CD8-positive, alpha-beta memory T cell (primary cell): ENCODE data around the gene RITA1. TPM values are rescaled to one million over a fixed set of nuclear protein-coding genes. Genes with fewer than 3 reads are reported as not detected.
A peak's percentile ranks its signal among the peaks of the same experiment; 100 is the strongest.

Source experiments
- CTCF ChIA-PET: fragments of 350-600 bp; sonication (Branson Sonifier 250); formaldehyde crosslinking; loops from one replicate; lab custom pipeline; 2021; ENCODE audit warnings: antibody characterized with exemption; lab: Charles Lee
- POLR2A ChIA-PET: fragments of 350-600 bp; sonication (Branson Sonifier 250); formaldehyde crosslinking; loops from one replicate; lab custom pipeline; 2021; ENCODE audit warnings: antibody characterized with exemption; lab: Charles Lee
- DNase-seq, 5 donors: peaks; one replicate each; pipeline versions ENCODE4 v3.0.0 to v3.0.0-alpha.2; 2020 to 2022; ENCODE audit warnings: mixed read lengths in 1 of 5
- H3K27ac ChIP-seq: one replicate; pipeline ENCODE4 v1.7.0; 2013; ENCODE audit warnings: low read depth, mild to moderate bottlenecking, low read length, moderate library complexity
- H3K27me3 ChIP-seq: 2 replicates; pipeline ENCODE4 v1.7.0; 2013; ENCODE audit warnings: low read length, mild to moderate bottlenecking; ENCODE audit not compliant: insufficient read depth, poor library complexity, severe bottlenecking
- H3K36me3 ChIP-seq: 2 replicates; pipeline ENCODE4 v1.7.0; 2013; ENCODE audit warnings: mild to moderate bottlenecking, low read length, moderate library complexity; ENCODE audit not compliant: insufficient read depth
- H3K4me1 ChIP-seq: 2 replicates; pipeline ENCODE4 v1.7.0; 2013; ENCODE audit warnings: mild to moderate bottlenecking, low read length, moderate library complexity; ENCODE audit not compliant: insufficient read depth
- H3K4me3 ChIP-seq: 2 replicates; pipeline ENCODE4 v1.7.0; 2013; ENCODE audit warnings: mild to moderate bottlenecking, low read length
- H3K9me3 ChIP-seq: 2 replicates; pipeline ENCODE4 v1.7.0; 2013; ENCODE audit warnings: mild to moderate bottlenecking, low read length
- H3K27ac Mint-ChIP-seq, 8 donors: one replicate each; pipeline ENCODE4 v1.8.0; 2020 to 2021; ENCODE audit warnings: mixed read lengths in 8 of 8, mild to moderate bottlenecking in 6 of 8, inconsistent platforms in 3 of 8, moderate library complexity in 3 of 8
- H3K27me3 Mint-ChIP-seq, 2 donors: one replicate each; pipeline ENCODE4 v1.8.0; 2020 to 2021; ENCODE audit warnings: mixed read lengths in 2 of 2, mild to moderate bottlenecking in 1 of 2, moderate library complexity in 1 of 2
- H3K36me3 Mint-ChIP-seq, 3 donors: one replicate each; pipeline ENCODE4 v1.8.0; 2020 to 2021; ENCODE audit warnings: mixed read lengths in 3 of 3, inconsistent platforms in 1 of 3, mild to moderate bottlenecking in 1 of 3
- H3K4me1 Mint-ChIP-seq, 3 donors: one replicate each; pipeline ENCODE4 v1.8.0; 2020 to 2021; ENCODE audit warnings: mixed read lengths in 3 of 3, inconsistent platforms in 1 of 3, mild to moderate bottlenecking in 1 of 3
- H3K4me3 Mint-ChIP-seq, 7 donors: one replicate each; pipeline ENCODE4 v1.8.0; 2020 to 2021; ENCODE audit warnings: mixed read lengths in 7 of 7, mild to moderate bottlenecking in 6 of 7, moderate library complexity in 4 of 7, inconsistent platforms in 2 of 7
- H3K9me3 Mint-ChIP-seq, 5 donors: one replicate each; pipeline ENCODE4 v1.8.0; 2020 to 2022; ENCODE audit warnings: mixed read lengths in 5 of 5, mild to moderate bottlenecking in 3 of 5, moderate library complexity in 2 of 5, inconsistent platforms in 1 of 5
- polyA plus RNA-seq: library from polyadenylated mRNA; unstranded; fragments of 300-500 nt; fragmentation: Illumina TruSeq; gene quantifications from one replicate; pipeline ENCODE4 v1.2.3, GENCODE V29; 2021
- total RNA-seq, 2 experiments: library from RNA; stranded (reverse); gene quantifications; one replicate each; pipeline ENCODE4 v1.2.3, GENCODE V29; 2021

The RITA1 gene
- total RNA-seq (10 to 100 TPM; 21.1 to 22.5 TPM), polyA plus RNA-seq (27.4 TPM)

- Histone ChIP-seq H3K27me3 (no peaks in the 10 kb centered on the region), H3K9me3 (no peaks in the 10 kb centered on the region), H3K27ac (peak within 1 kb of the TSS; percentile 89), H3K36me3 (peaks cover 8% of the 10 kb centered on the region), H3K4me3 (peak within 1 kb of the TSS; percentile 85), H3K4me1 (peaks cover 31% of the 10 kb centered on the region)
- peaks cover 0 to 46% (median 3%) of the 10 kb centered on the region in 3 donors for H3K36me3 Mint-ChIP-seq
- peak within 1 kb of the TSS; percentile 96 to 99 (median 97) for H3K27ac Mint-ChIP-seq
- ChIA-PET CTCF (interaction anchor here (0.7 to 4.0 kb wide), 7 partner anchors 11 to 150 kb away, joined by 3 to 27 read pairs (median 4); partner anchors contain the start of gene SLC8B1), POLR2A (interaction anchor here (0.7 to 1.8 kb wide), 3 partner anchors 37 to 881 kb away, joined by 3 to 11 read pairs (median 3); partner anchors contain the start of genes OAS2 and TPCN1)
- no peaks in the 10 kb centered on the region for H3K9me3 Mint-ChIP-seq
- DNase-seq = peak; percentile 68 to 84 (median 79)
- H3K4me1 Mint-ChIP-seq = peaks cover 28 to 51% (median 49%) of the 10 kb centered on the region in 3 donors
- H3K27me3 Mint-ChIP-seq = no peaks in the 10 kb centered on the region
- H3K4me3 Mint-ChIP-seq = peak within 1 kb of the TSS; percentile 94 to 100 (median 96)
These were observed at the start of gene RITA1, which contains the start of gene DDX54 for GRCh38 chr12:113185180-113186032. RITA1 (plus strand) TSS chr12:113185721; CDS start chr12:113186747, 1,026 bp downstream. DDX54 (minus strand) TSS chr12:113185478; CDS start chr12:113185451, 27 bp downstream.

- no peak overlapping the region for H3K27ac ChIP-seq
- ChIA-PET CTCF (interaction anchor here (3.1 kb wide), 1 partner anchor 17 kb away, joined by 8 read pairs; no protein-coding TSS in a partner anchor), POLR2A (interaction anchor here (0.5 kb wide), 1 partner anchor 101 kb away, joined by 3 read pairs; no protein-coding TSS in a partner anchor)
- peak overlapping the region; percentile 63 to 81 (median 77) for H3K4me3 Mint-ChIP-seq
- H3K4me1 ChIP-seq = peaks cover 14% of the 10 kb centered on the region
- peaks cover 9 to 19% of the 10 kb centered on the region in 2 donors for H3K27me3 Mint-ChIP-seq
- no peaks in the 10 kb centered on the region for H3K9me3 Mint-ChIP-seq
- no peaks in the 10 kb centered on the region for H3K27me3 ChIP-seq
- H3K36me3 Mint-ChIP-seq = no peaks in the 10 kb centered on the region
- H3K36me3 ChIP-seq = no peaks in the 10 kb centered on the region
- peak overlapping the region in 7 of 8 donors; percentile 34 to 95 (median 91) for H3K27ac Mint-ChIP-seq
- H3K4me1 Mint-ChIP-seq = peaks cover 3 to 21% (median 12%) of the 10 kb centered on the region in 3 donors
- H3K9me3 ChIP-seq = no peaks in the 10 kb centered on the region
- peak overlapping the region; percentile 48 for H3K4me3 ChIP-seq
- DNase-seq = peak; percentile 33 to 64 (median 48)
These were observed 49.2 kb upstream of the RITA1 start for GRCh38 chr12:113136128-113136989.

GRCh38 chr12:113136990-113137511, 48.5 kb upstream of the RITA1 start:
- H3K27ac ChIP-seq = no peak overlapping the region
- Mint-ChIP-seq H3K9me3 (no peaks in the 10 kb centered on the region), H3K27ac (peak overlapping the region in 1 of 8 donors; percentile 61), H3K36me3 (no peaks in the 10 kb centered on the region), H3K27me3 (peaks cover 9 to 19% of the 10 kb centered on the region in 2 donors), H3K4me3 (peak overlapping the region in 2 of 7 donors; percentile 23 to 81), H3K4me1 (peaks cover 3 to 21% (median 12%) of the 10 kb centered on the region in 3 donors)
- DNase-seq = no peak
- H3K36me3 ChIP-seq = no peaks in the 10 kb centered on the region
- no peaks in the 10 kb centered on the region for H3K27me3 ChIP-seq
- H3K4me3 ChIP-seq = no peak overlapping the region
- ChIA-PET CTCF (interaction anchor here (1.3 to 3.1 kb wide), 2 partner anchors 16 to 94 kb away, joined by 3 to 8 read pairs; no protein-coding TSS in a partner anchor), POLR2A (no interaction called here)
- peaks cover 14% of the 10 kb centered on the region for H3K4me1 ChIP-seq
- no peaks in the 10 kb centered on the region for H3K9me3 ChIP-seq

- no peak for DNase-seq
- CTCF ChIA-PET = interaction anchor here (1.3 to 3.1 kb wide), 2 partner anchors 15 to 95 kb away, joined by 3 to 8 read pairs; no protein-coding TSS in a partner anchor
- POLR2A ChIA-PET = interaction anchor here (0.6 kb wide), 1 partner anchor 124 kb away, joined by 3 read pairs; no protein-coding TSS in a partner anchor
- Mint-ChIP-seq H3K9me3 (no peaks in the 10 kb centered on the region), H3K27ac (peak overlapping the region in 1 of 8 donors; percentile 3), H3K36me3 (no peaks in the 10 kb centered on the region), H3K4me3 (no peak overlapping the region), H3K27me3 (peaks cover 9 to 19% of the 10 kb centered on the region in 2 donors), H3K4me1 (peaks cover 3 to 21% (median 12%) of the 10 kb centered on the region in 3 donors)
- no peak overlapping the region for H3K4me3 ChIP-seq
- peaks cover 14% of the 10 kb centered on the region for H3K4me1 ChIP-seq
- no peaks in the 10 kb centered on the region for H3K36me3 ChIP-seq
- no peaks in the 10 kb centered on the region for H3K27me3 ChIP-seq
- H3K27ac ChIP-seq = no peak overlapping the region
- no peaks in the 10 kb centered on the region for H3K9me3 ChIP-seq
These were observed 47.4 kb upstream of the RITA1 start for GRCh38 chr12:113137861-113138783.

- H3K36me3 ChIP-seq = no peaks in the 10 kb centered on the region
- Mint-ChIP-seq H3K4me1 (peaks cover 3 to 21% (median 12%) of the 10 kb centered on the region in 3 donors), H3K4me3 (no peak overlapping the region), H3K27me3 (peaks cover 9 to 19% of the 10 kb centered on the region in 2 donors), H3K9me3 (no peaks in the 10 kb centered on the region), H3K36me3 (no peaks in the 10 kb centered on the region), H3K27ac (peak overlapping the region in 1 of 8 donors; percentile 3)
- H3K9me3 ChIP-seq = no peaks in the 10 kb centered on the region
- no peak overlapping the region for H3K27ac ChIP-seq
- CTCF ChIA-PET = interaction anchor here (3.1 kb wide), 1 partner anchor 14 kb away, joined by 8 read pairs; no protein-coding TSS in a partner anchor
- peaks cover 14% of the 10 kb centered on the region for H3K4me1 ChIP-seq
- H3K27me3 ChIP-seq = no peaks in the 10 kb centered on the region
- no peak overlapping the region for H3K4me3 ChIP-seq
- no peak for DNase-seq
- POLR2A ChIA-PET = no interaction called here
These were observed 46.7 kb upstream of the RITA1 start for GRCh38 chr12:113138826-113139225.

- CTCF ChIA-PET = interaction anchor here (1.1 kb wide), 1 partner anchor 19 kb away, joined by 3 read pairs; no protein-coding TSS in a partner anchor
- Histone ChIP-seq H3K27me3 (no peaks in the 10 kb centered on the region), H3K4me1 (peaks cover 8% of the 10 kb centered on the region), H3K36me3 (no peaks in the 10 kb centered on the region), H3K4me3 (no peak overlapping the region), H3K27ac (no peak overlapping the region), H3K9me3 (no peaks in the 10 kb centered on the region)
- peaks cover 2 to 13% (median 11%) of the 10 kb centered on the region in 3 donors for H3K4me1 Mint-ChIP-seq
- no peak for DNase-seq
- H3K27ac Mint-ChIP-seq = peak overlapping the region in 2 of 8 donors; percentile 2 to 52
- peaks cover 7 to 19% of the 10 kb centered on the region in 2 donors for H3K27me3 Mint-ChIP-seq
- H3K4me3 Mint-ChIP-seq = no peak overlapping the region
- POLR2A ChIA-PET = no interaction called here
- H3K36me3 Mint-ChIP-seq = no peaks in the 10 kb centered on the region
- no peaks in the 10 kb centered on the region for H3K9me3 Mint-ChIP-seq
These were observed 44.8 kb upstream of the RITA1 start for GRCh38 chr12:113140706-113141105.
